ENCODE measurements around the gene HORMAD2. TPM values are rescaled to one million over a fixed set of nuclear protein-coding genes. Genes with fewer than 3 reads are reported as not detected.
A peak's percentile ranks its signal among the peaks of the same experiment; 100 is the strongest.

Gene HORMAD2
- total RNA-seq, 4 donors from 2014 or later: not detected

DNA sequence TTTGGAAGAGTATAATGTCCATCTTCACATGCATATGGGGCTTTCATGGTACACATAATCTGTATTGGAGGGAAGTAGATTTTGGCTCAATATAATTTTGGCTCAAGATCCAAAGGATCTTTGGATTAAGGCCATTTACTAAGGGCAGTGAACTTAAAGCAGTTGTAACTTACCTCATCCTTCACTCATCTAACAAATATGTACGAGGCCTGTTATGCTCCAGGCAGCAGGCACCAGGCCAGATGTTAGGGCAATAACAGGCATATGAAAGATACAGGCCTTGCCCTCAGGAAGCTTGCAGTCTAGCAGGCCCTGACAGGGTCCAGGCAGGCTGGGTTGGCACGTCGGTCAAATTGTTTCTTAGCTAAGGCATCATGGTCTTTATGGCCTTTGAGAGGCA is 121.7 kb downstream of the HORMAD2 start:
- intact Hi-C loops (cut with DNase I): no loop called here
- peaks cover 20 to 43% of the 10 kb centered on the region in 2 donors for H3K4me1 ChIP-seq
- H3K27me3 ChIP-seq: no peaks in the 10 kb centered on the region
- H3K36me3 ChIP-seq: no peaks in the 10 kb centered on the region
- no peak for TF ChIP-seq CTCF (IDR thresholded peaks at IDR 0.05)
- TF ChIP-seq POLR2A (IDR thresholded peaks at IDR 0.05): no peak
- peak overlapping the region; percentile 81 to 86 (median 81) for H3K27ac ChIP-seq
- no peaks in the 10 kb centered on the region for H3K9me3 ChIP-seq
- WGBS, 2 donors: 75 to 86% methylated on average over 3 of the region's 3 CpGs
- no peak for DNase-seq
- no peak overlapping the region for H3K4me3 ChIP-seq (replicated peaks in 1 of 3)

- peaks cover 18 to 39% of the 10 kb centered on the region in 2 donors for H3K4me1 ChIP-seq
- no peaks in the 10 kb centered on the region for H3K9me3 ChIP-seq
- peak; percentile 84 to 85 for DNase-seq
- no peaks in the 10 kb centered on the region for H3K36me3 ChIP-seq
- 27 to 34% methylated on average over 8 to 9 of the region's 9 CpGs for WGBS, 2 donors
- no peaks in the 10 kb centered on the region for H3K27me3 ChIP-seq
- H3K4me3 ChIP-seq (replicated peaks in 1 of 3): no peak overlapping the region
- peak overlapping the region; percentile 81 to 86 (median 81) for H3K27ac ChIP-seq
- intact Hi-C loops (cut with DNase I): no loop called here
- no peak for TF ChIP-seq CTCF (IDR thresholded peaks at IDR 0.05)
- TF ChIP-seq POLR2A (IDR thresholded peaks at IDR 0.05): peak in 1 of 2 donors; percentile 36
Measured at GRCh38 chr22:30202531-30203006, 122.3 kb downstream of the HORMAD2 start.

DNA sequence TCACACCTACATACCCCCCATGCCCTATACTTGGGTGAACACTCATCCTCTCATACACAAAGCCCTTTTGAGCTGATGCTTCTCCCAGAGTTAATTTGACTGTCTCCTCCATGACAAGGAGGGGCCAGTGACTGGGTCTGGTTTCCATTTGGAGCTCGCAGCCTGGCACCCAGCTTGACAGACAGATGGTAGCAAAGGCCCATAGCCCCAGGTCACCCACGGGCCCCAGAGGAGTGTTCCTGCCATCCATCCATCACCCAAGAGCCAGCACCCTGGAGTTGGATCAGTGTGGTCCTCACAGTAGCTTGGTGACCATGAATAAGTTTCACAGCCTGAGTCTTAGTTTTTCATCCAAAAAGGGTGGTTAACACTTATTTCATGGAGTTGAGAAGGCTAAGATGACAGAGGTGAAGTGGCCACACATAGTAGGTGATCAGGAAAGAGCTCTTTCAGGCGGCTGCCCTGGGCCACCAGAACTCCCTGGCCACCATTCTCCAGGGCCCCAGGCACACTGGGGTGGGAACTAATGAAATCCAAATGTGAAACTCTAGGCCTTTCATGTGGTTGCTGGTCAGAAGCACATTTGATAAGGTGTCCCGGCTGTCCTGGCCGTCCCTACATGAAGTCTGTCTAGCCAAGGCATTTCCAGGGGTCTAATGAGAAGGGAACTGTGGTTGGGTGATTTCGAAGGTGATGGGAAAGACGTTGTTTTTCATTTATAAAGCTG is 123.9 kb downstream of the HORMAD2 start:
- 80 to 82% methylated on average over 7 of the region's 7 CpGs for WGBS, 2 donors
- Histone ChIP-seq H3K27ac (no peak overlapping the region), H3K4me3 (replicated peaks in 1 of 3) (no peak overlapping the region), H3K4me1 (peaks cover 11 to 35% of the 10 kb centered on the region in 2 donors), H3K36me3 (no peaks in the 10 kb centered on the region), H3K9me3 (no peaks in the 10 kb centered on the region), H3K27me3 (no peaks in the 10 kb centered on the region)
- DNase-seq: no peak
- intact Hi-C loops (cut with DNase I): no loop called here
- TF ChIP-seq POLR2A (IDR thresholded peaks at IDR 0.05) (no peak), CTCF (IDR thresholded peaks at IDR 0.05) (no peak)

- Histone ChIP-seq H3K36me3 (no peaks in the 10 kb centered on the region), H3K4me1 (peaks cover 11 to 35% of the 10 kb centered on the region in 2 donors), H3K27ac (peak overlapping the region in 1 of 3 donors; percentile 8), H3K9me3 (no peaks in the 10 kb centered on the region), H3K4me3 (replicated peaks in 1 of 3) (no peak overlapping the region), H3K27me3 (no peaks in the 10 kb centered on the region)
- no peak for TF ChIP-seq CTCF (IDR thresholded peaks at IDR 0.05)
- TF ChIP-seq POLR2A (IDR thresholded peaks at IDR 0.05): no peak
- intact Hi-C loops (cut with DNase I): no loop called here
- 71 to 74% methylated on average over 10 of the region's 10 CpGs for WGBS, 2 donors
- no peak for DNase-seq
Measured at GRCh38 chr22:30204742-30205111, 124.5 kb downstream of the HORMAD2 start.

Measured in thyroid gland (tissue), 4 donors.